DOHH2 (cell line): Measurements from ENCODE around the gene GFPT1.

Source experiments
- H3F3A ChIP-seq: fragments of 200-600 bp; sonication (generic), shearing (Covaris generic); 2 replicates; pipeline ENCODE4 v1.6.0; 2016; ENCODE audit warnings: antibody characterized with exemption, mild to moderate bottlenecking; ENCODE audit not compliant: control insufficient read depth, insufficient read depth
- H3K27ac ChIP-seq: fragments of 200-600 bp; sonication (generic); 2 replicates; pipeline ENCODE4 v1.5.1; 2014; ENCODE audit warnings: low read depth, mild to moderate bottlenecking, low read length, moderate library complexity
- H3K27me3 ChIP-seq: fragments of 200-600 bp; sonication (generic); 2 replicates; pipeline ENCODE4 v1.6.1; 2014; ENCODE audit warnings: mild to moderate bottlenecking, low read length, mixed read lengths; ENCODE audit not compliant: control insufficient read depth
- H3K36me3 ChIP-seq: fragments of 200-600 bp; sonication (generic); 2 replicates; pipeline ENCODE4 v1.6.1; 2014; ENCODE audit warnings: mild to moderate bottlenecking, low read length, moderate library complexity, mixed read lengths; ENCODE audit not compliant: control insufficient read depth
- H3K4me1 ChIP-seq: fragments of 200-600 bp; sonication (generic); 2 replicates; pipeline ENCODE4 v1.6.1; 2014; ENCODE audit warnings: mild to moderate bottlenecking, low read length, mixed read lengths; ENCODE audit not compliant: control insufficient read depth
- H3K4me2 ChIP-seq: fragments of 200-600 bp; sonication (generic); 2 replicates; pipeline ENCODE4 v1.6.0; 2014; ENCODE audit warnings: mild to moderate bottlenecking, low read length, moderate library complexity
- H3K4me3 ChIP-seq: fragments of 200-600 bp; sonication (generic); 2 replicates; pipeline ENCODE4 v1.5.1; 2014; ENCODE audit warnings: mild to moderate bottlenecking, low read length, mixed read lengths
- H3K79me2 ChIP-seq: fragments of 200-600 bp; sonication (generic); 2 replicates; pipeline ENCODE4 v1.6.1; 2014; ENCODE audit warnings: mild to moderate bottlenecking, low read length, mixed read lengths; ENCODE audit not compliant: control insufficient read depth
- H3K9me2 ChIP-seq: fragments of 200-600 bp; sonication (generic); replicated peaks from 2 replicates; pipeline ENCODE4 v1.6.1; 2014; ENCODE audit warnings: mild to moderate bottlenecking, low read length, mixed read lengths; ENCODE audit not compliant: control insufficient read depth
- H3K9me3 ChIP-seq: fragments of 200-600 bp; sonication (generic); 2 replicates; pipeline ENCODE4 v1.6.1; 2014; ENCODE audit warnings: antibody characterized with exemption, low read length, mixed read lengths; ENCODE audit not compliant: control insufficient read depth, insufficient read depth
- H4K20me1 ChIP-seq: fragments of 200-600 bp; sonication (generic); 2 replicates; pipeline ENCODE4 v1.6.0; 2014; ENCODE audit warnings: low read depth, mild to moderate bottlenecking, antibody characterized with exemption, low read length, moderate library complexity; ENCODE audit not compliant: control insufficient read depth, insufficient read depth
- EZH2phosphoT487 ChIP-seq: fragments of 200-600 bp; sonication (generic); IDR thresholded peaks from 2 replicates; pipeline ENCODE4 v1.6.1; 2017; ENCODE audit warnings: borderline replicate concordance, mild to moderate bottlenecking, antibody characterized with exemption, low read length, moderate library complexity, mixed read lengths
- TF ChIP-seq, protein P1 (sequence below): fragments of 200-600 bp; sonication (generic); IDR thresholded peaks from one replicate; pipeline ENCODE4 v1.5.1; 2014; ENCODE audit warnings: antibody characterized with exemption, mild to moderate bottlenecking, low read depth, low read length; ENCODE audit not compliant: poor library complexity, severe bottlenecking

The GFPT1 gene

GRCh38 chr2:69300650-69301049 is 86.4 kb downstream of the GFPT1 start:
- H3K4me2 ChIP-seq, result no peak overlapping the region
- TF ChIP-seq, protein P1, sequence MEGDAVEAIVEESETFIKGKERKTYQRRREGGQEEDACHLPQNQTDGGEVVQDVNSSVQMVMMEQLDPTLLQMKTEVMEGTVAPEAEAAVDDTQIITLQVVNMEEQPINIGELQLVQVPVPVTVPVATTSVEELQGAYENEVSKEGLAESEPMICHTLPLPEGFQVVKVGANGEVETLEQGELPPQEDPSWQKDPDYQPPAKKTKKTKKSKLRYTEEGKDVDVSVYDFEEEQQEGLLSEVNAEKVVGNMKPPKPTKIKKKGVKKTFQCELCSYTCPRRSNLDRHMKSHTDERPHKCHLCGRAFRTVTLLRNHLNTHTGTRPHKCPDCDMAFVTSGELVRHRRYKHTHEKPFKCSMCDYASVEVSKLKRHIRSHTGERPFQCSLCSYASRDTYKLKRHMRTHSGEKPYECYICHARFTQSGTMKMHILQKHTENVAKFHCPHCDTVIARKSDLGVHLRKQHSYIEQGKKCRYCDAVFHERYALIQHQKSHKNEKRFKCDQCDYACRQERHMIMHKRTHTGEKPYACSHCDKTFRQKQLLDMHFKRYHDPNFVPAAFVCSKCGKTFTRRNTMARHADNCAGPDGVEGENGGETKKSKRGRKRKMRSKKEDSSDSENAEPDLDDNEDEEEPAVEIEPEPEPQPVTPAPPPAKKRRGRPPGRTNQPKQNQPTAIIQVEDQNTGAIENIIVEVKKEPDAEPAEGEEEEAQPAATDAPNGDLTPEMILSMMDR, result no peak
- no peak for TF ChIP-seq EZH2phosphoT487
- H3K27ac ChIP-seq, result no peak overlapping the region
- H3K27me3 ChIP-seq, result peaks cover 24% of the 10 kb centered on the region
- H3K79me2 ChIP-seq, result no peaks in the 10 kb centered on the region
- H3F3A ChIP-seq, result no peaks in the 10 kb centered on the region
- H3K9me2 ChIP-seq, result no peaks in the 10 kb centered on the region
- no peaks in the 10 kb centered on the region for H4K20me1 ChIP-seq
- no peaks in the 10 kb centered on the region for H3K36me3 ChIP-seq
- H3K4me1 ChIP-seq, result no peaks in the 10 kb centered on the region
- H3K4me3 ChIP-seq, result no peak overlapping the region
- no peaks in the 10 kb centered on the region for H3K9me3 ChIP-seq

DNA sequence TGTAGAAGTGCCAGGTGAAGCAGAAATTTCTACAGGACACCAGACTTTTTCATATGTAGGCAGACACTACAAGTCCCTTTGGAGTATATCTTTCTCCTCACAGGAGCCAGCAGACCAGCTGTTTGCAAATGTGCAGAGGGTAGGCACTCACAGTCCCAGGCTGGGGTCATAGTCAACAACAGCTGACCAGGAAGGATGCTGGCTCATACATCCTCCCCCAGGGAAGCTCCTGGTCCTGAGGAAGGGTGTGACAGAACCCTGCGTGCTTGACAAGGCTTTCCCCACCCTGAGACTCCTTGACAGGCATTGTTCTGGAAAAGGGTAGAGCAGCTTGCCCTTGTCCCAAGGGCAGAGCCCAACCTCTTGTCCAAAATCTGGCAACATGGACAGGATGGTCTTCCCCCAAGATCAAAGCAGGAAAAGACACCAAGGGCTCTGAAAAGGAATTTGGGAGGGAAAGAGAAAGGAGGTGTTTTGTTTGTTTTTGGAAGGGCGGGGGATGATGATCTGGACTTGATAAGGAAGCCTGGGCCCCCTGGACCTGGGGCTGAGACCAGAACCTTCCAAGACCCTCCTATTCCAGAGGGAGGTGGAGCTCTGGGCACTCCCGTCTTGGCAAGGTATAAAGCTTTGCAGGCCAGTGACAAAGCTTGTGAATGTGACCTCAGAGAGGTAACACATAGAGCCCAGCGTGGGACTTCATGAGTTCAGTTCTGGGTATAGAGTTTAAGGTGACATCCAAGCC is 87.1 kb downstream of the GFPT1 start:
- Histone ChIP-seq H3K4me2 (no peak overlapping the region), H4K20me1 (no peaks in the 10 kb centered on the region)

DNA sequence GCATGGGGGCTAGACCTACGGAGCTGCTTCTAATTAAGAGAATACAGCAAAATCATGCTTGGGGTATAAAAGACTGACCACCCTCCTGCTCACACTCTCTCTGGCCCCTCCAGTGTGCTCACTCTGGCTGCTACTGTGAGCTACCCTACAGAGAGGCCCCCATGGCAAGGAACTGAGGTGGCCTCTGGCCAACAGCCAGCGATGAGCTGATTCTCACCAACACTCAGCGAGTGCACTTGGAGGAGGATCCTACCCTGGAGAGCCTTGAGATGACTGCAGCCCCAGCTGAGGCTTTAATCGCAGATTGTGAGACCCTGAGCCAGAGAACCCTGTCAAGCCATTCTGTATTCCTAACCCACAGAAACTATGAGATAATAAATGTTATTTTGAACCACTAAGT is 88.2 kb downstream of the GFPT1 start:
- no peak overlapping the region for H3K4me3 ChIP-seq

More for the DNA sequence above, 87.1 kb downstream of the GFPT1 start:
- H3K27ac ChIP-seq, result no peak overlapping the region
- no peaks in the 10 kb centered on the region for H3K79me2 ChIP-seq
- H3K36me3 ChIP-seq, result no peaks in the 10 kb centered on the region
- H3K4me1 ChIP-seq, result no peaks in the 10 kb centered on the region
- H3K9me3 ChIP-seq, result no peaks in the 10 kb centered on the region
- TF ChIP-seq EZH2phosphoT487, result no peak
- TF ChIP-seq, protein P1, result no peak
- peaks cover 24% of the 10 kb centered on the region for H3K27me3 ChIP-seq
- H3F3A ChIP-seq, result no peaks in the 10 kb centered on the region
- H3K9me2 ChIP-seq, result no peaks in the 10 kb centered on the region
- no peak overlapping the region for H3K4me3 ChIP-seq

More for the DNA sequence above, 88.2 kb downstream of the GFPT1 start:
- TF ChIP-seq EZH2phosphoT487, result no peak
- TF ChIP-seq, protein P1, result no peak
- Histone ChIP-seq H3K79me2 (no peaks in the 10 kb centered on the region), H3K9me3 (no peaks in the 10 kb centered on the region), H3K4me2 (no peak overlapping the region), H3K9me2 (no peaks in the 10 kb centered on the region), H3K36me3 (no peaks in the 10 kb centered on the region), H4K20me1 (no peaks in the 10 kb centered on the region), H3K27me3 (peaks cover 16% of the 10 kb centered on the region), H3F3A (no peaks in the 10 kb centered on the region), H3K27ac (no peak overlapping the region), H3K4me1 (no peaks in the 10 kb centered on the region)
